ENCODE measurements around the gene WWP2. TPM values are rescaled to one million over a fixed set of nuclear protein-coding genes. Genes with fewer than 3 reads are reported as not detected.

The WWP2 gene
- total RNA-seq, 2 experiments from 2014 or later, result 30.3 to 43.4 TPM

GRCh38 chr16:69939821-69940585 lies 177.9 kb downstream of the WWP2 start:
- H3K79me2 ChIP-seq (ENCODE audit: insufficient read depth, low read depth, low read length), result no peaks in the 10 kb centered on the region
- no peak overlapping the region for H2AFZ ChIP-seq (ENCODE audit: low read length)
- no peak overlapping the region for H3K4me2 ChIP-seq (ENCODE audit: low read length)
- POLR2A ChIA-PET, result no interaction called here
- no peaks in the 10 kb centered on the region for H3K9me3 ChIP-seq (ENCODE audit: low read length)
- no peak overlapping the region for H3K27ac ChIP-seq (ENCODE audit: low read depth, low read length, poor library complexity, severe bottlenecking)
- no peak for DNase-seq (ENCODE audit: low spot score)
- no peaks in the 10 kb centered on the region for H3K4me1 ChIP-seq (ENCODE audit: insufficient read depth, low read length, poor library complexity, severe bottlenecking)
- no peaks in the 10 kb centered on the region for H4K20me1 ChIP-seq (ENCODE audit: insufficient read depth, low read length)
- H3K36me3 ChIP-seq (ENCODE audit: insufficient read depth, low read length), result peaks cover 17% of the 10 kb centered on the region; the same call in 1 of the 2 replicates
- CTCF ChIA-PET (ENCODE audit: unreplicated experiment), result no interaction called here
- TF ChIP-seq EZH2phosphoT487 (IDR thresholded peaks at IDR 0.05; ENCODE audit: borderline replicate concordance, low read depth, low read length), result no peak
- TF ChIP-seq CTCF (conservative IDR thresholded peaks at IDR 0.05; ENCODE audit: low read length), result no peak
- H3K9me2 ChIP-seq (ENCODE audit: insufficient read depth, low read length), result no peaks in the 10 kb centered on the region
- intact Hi-C loops (cut with micrococcal nuclease; ENCODE audit: unreplicated experiment), result no loop called here
- no TSS peak for BruUV-seq (replicated peaks)
- no peak overlapping the region for H3K4me3 ChIP-seq (ENCODE audit: low read depth, low read length, poor library complexity, severe bottlenecking)

GRCh38 chr16:69940676-69941075 lies 178.5 kb downstream of the WWP2 start:
- Histone ChIP-seq H3K4me3 (ENCODE audit: low read depth, low read length, poor library complexity, severe bottlenecking) (no peak overlapping the region), H3K79me2 (ENCODE audit: insufficient read depth, low read depth, low read length) (no peaks in the 10 kb centered on the region), H4K20me1 (ENCODE audit: insufficient read depth, low read length) (no peaks in the 10 kb centered on the region), H3K4me2 (ENCODE audit: low read length) (no peak overlapping the region), H3K4me1 (ENCODE audit: insufficient read depth, low read length, poor library complexity, severe bottlenecking) (no peaks in the 10 kb centered on the region), H3K27ac (ENCODE audit: low read depth, low read length, poor library complexity, severe bottlenecking) (no peak overlapping the region), H3K9me2 (ENCODE audit: insufficient read depth, low read length) (no peaks in the 10 kb centered on the region), H3K36me3 (ENCODE audit: insufficient read depth, low read length) (peaks cover 15% of the 10 kb centered on the region; the same call in 1 of the 2 replicates), H3K9me3 (ENCODE audit: low read length) (no peaks in the 10 kb centered on the region), H2AFZ (ENCODE audit: low read length) (no peak overlapping the region)
- intact Hi-C loops (cut with micrococcal nuclease; ENCODE audit: unreplicated experiment), result no loop called here
- TF ChIP-seq EZH2phosphoT487 (IDR thresholded peaks at IDR 0.05; ENCODE audit: borderline replicate concordance, low read depth, low read length) (no peak), CTCF (conservative IDR thresholded peaks at IDR 0.05; ENCODE audit: low read length) (no peak)
- CTCF ChIA-PET (ENCODE audit: unreplicated experiment), result no interaction called here
- POLR2A ChIA-PET, result no interaction called here
- BruUV-seq (replicated peaks), result TSS peak; percentile 46
- no peak for DNase-seq (ENCODE audit: low spot score)

All from OCI-LY7 (cell line).